H9 (cell line): ENCODE results near the gene VPS45. TPM values are rescaled to one million over a fixed set of nuclear protein-coding genes. Genes with fewer than 3 reads are reported as not detected.

Experiments
- DNase-seq: peaks from one replicate; pipeline ENCODE4 v3.0.0-alpha.2; 2017
- H2AFZ ChIP-seq: one replicate; pipeline ENCODE4 v1.6.1; 2013; ENCODE audit warnings: mild to moderate bottlenecking, low read length, control low read depth, moderate library complexity
- H2AK5ac ChIP-seq: 2 replicates; pipeline ENCODE4 v1.6.1; 2013; ENCODE audit warnings: low read length, control low read depth, mixed read lengths; ENCODE audit not compliant: insufficient read length
- H2BK120ac ChIP-seq: one replicate; pipeline ENCODE4 v1.6.1; 2013; ENCODE audit warnings: low read depth, mild to moderate bottlenecking, low read length, control low read depth, inconsistent platforms; ENCODE audit not compliant: poor library complexity, severe bottlenecking
- H2BK12ac ChIP-seq: 2 replicates; pipeline ENCODE4 v1.6.1; 2013; ENCODE audit warnings: low read length, control low read depth, mixed read lengths, low read depth; ENCODE audit not compliant: insufficient read length
- H2BK15ac ChIP-seq: 2 replicates; pipeline ENCODE4 v1.6.1; 2013; ENCODE audit warnings: low read depth, low read length, control low read depth
- H2BK20ac ChIP-seq: one replicate; pipeline ENCODE4 v1.6.1; 2013; ENCODE audit warnings: low read depth, mild to moderate bottlenecking, low read length, control low read depth, inconsistent platforms; ENCODE audit not compliant: poor library complexity, severe bottlenecking
- H2BK5ac ChIP-seq: 2 replicates; pipeline ENCODE4 v1.6.1; 2013; ENCODE audit warnings: low read length, control low read depth, mixed read lengths; ENCODE audit not compliant: insufficient read length
- H3K14ac ChIP-seq: 2 replicates; pipeline ENCODE4 v1.6.1; 2013; ENCODE audit warnings: low read length, control low read depth; ENCODE audit not compliant: insufficient read depth
- H3K18ac ChIP-seq: 2 replicates; pipeline ENCODE4 v1.6.1; 2013; ENCODE audit warnings: low read depth, mild to moderate bottlenecking, mixed read lengths, low read length, control low read depth; ENCODE audit not compliant: insufficient read length
- H3K23ac ChIP-seq: 2 replicates; pipeline ENCODE4 v1.6.1; 2013; ENCODE audit warnings: low read length, control low read depth, mixed read lengths, low read depth; ENCODE audit not compliant: insufficient read length
- H3K23me2 ChIP-seq: 2 replicates; pipeline ENCODE4 v1.6.1; 2013; ENCODE audit warnings: low read depth, mild to moderate bottlenecking, mixed read lengths, low read length, control low read depth; ENCODE audit not compliant: insufficient read length, poor library complexity, severe bottlenecking
- H3K27ac ChIP-seq: 2 replicates; pipeline ENCODE4 v1.5.1; 2013; ENCODE audit warnings: low read length, control low read depth, mixed read lengths, low read depth; ENCODE audit not compliant: insufficient read length
- H3K27me3 ChIP-seq: 2 replicates; pipeline ENCODE4 v1.6.1; 2013; ENCODE audit warnings: low read length, control low read depth, inconsistent platforms; ENCODE audit not compliant: insufficient read depth
- H3K4ac ChIP-seq: 2 replicates; pipeline ENCODE4 v1.6.1; 2013; ENCODE audit warnings: low read depth, mild to moderate bottlenecking, control low read depth, inconsistent platforms, low read length, moderate library complexity
- H3K4me1 ChIP-seq: 2 replicates; pipeline ENCODE4 v1.6.1; 2013; ENCODE audit warnings: low read length, control low read depth, inconsistent platforms; ENCODE audit not compliant: insufficient read depth
- H3K4me2 ChIP-seq: 2 replicates; pipeline ENCODE4 v1.6.1; 2013; ENCODE audit warnings: low read length, control low read depth, mixed read lengths; ENCODE audit not compliant: insufficient read length, insufficient read depth
- H3K56ac ChIP-seq: 2 replicates; pipeline ENCODE4 v1.6.1; 2013; ENCODE audit warnings: low read depth, mild to moderate bottlenecking, mixed read lengths, low read length, control low read depth; ENCODE audit not compliant: insufficient read length
- H3K79me1 ChIP-seq: 2 replicates; pipeline ENCODE4 v1.6.1; 2013; ENCODE audit warnings: low read depth, mild to moderate bottlenecking, moderate library complexity, low read length, control low read depth, inconsistent platforms; ENCODE audit not compliant: insufficient read depth, poor library complexity, severe bottlenecking
- H3K79me2 ChIP-seq: 2 replicates; pipeline ENCODE4 v1.6.1; 2013; ENCODE audit warnings: low read length, control low read depth, inconsistent platforms; ENCODE audit not compliant: insufficient read depth
- H3K9ac ChIP-seq: 2 replicates; pipeline ENCODE4 v1.6.1; 2013; ENCODE audit warnings: low read length, control low read depth, mixed read lengths; ENCODE audit not compliant: insufficient read length; ENCODE audit errors: extremely low read depth
- H3K9me3 ChIP-seq: one replicate; pipeline ENCODE4 v1.6.1; 2013; ENCODE audit warnings: low read depth, low read length, inconsistent platforms; ENCODE audit not compliant: control insufficient read depth
- H3T11ph ChIP-seq: one replicate; pipeline ENCODE4 v1.6.1; 2013; ENCODE audit warnings: mild to moderate bottlenecking, low read length, control low read depth, inconsistent platforms
- H4K20me1 ChIP-seq: one replicate; pipeline ENCODE4 v1.6.1; 2013; ENCODE audit not compliant: control insufficient read depth, insufficient read length, insufficient read depth
- H4K5ac ChIP-seq: 2 replicates; pipeline ENCODE4 v1.6.1; 2013; ENCODE audit warnings: low read depth, mild to moderate bottlenecking, mixed read lengths, low read length, control low read depth; ENCODE audit not compliant: insufficient read length
- H4K8ac ChIP-seq: replicated peaks from 2 replicates; pipeline ENCODE4 v1.6.1; 2013; ENCODE audit warnings: low read length, control low read depth, mixed read lengths, low read depth; ENCODE audit not compliant: insufficient read length
- H4K91ac ChIP-seq: 2 replicates; pipeline ENCODE4 v1.6.1; 2013; ENCODE audit warnings: low read depth, mild to moderate bottlenecking, moderate library complexity, mixed read lengths, low read length, control low read depth; ENCODE audit not compliant: insufficient read length
- H3K27ac Mint-ChIP-seq, 3 experiments: 2 replicates in 2 of 3; 3 replicates in 1 of 3; pipeline ENCODE4 v1.8.0; 2020 to 2021; ENCODE audit warnings: mixed read lengths in 3 of 3, mild to moderate bottlenecking in 1 of 3, moderate library complexity in 1 of 3
- H3K27me3 Mint-ChIP-seq: 2 replicates; pipeline ENCODE4 v1.8.0; 2021; ENCODE audit warnings: low read depth, mild to moderate bottlenecking, moderate library complexity, mixed read lengths
- H3K36me3 Mint-ChIP-seq, 3 experiments: 2 replicates in 2 of 3; 3 replicates in 1 of 3; pipeline ENCODE4 v1.8.0; 2020 to 2021; ENCODE audit warnings: low read depth in 3 of 3, mixed read lengths in 3 of 3; ENCODE audit not compliant: insufficient read depth in 1 of 3
- H3K4me1 Mint-ChIP-seq, 2 experiments: 2 replicates each; pipeline ENCODE4 v1.8.0; 2020; ENCODE audit warnings: mixed read lengths in 2 of 2
- H3K4me3 Mint-ChIP-seq, 2 experiments: 2 replicates in 1 of 2; 3 replicates in 1 of 2; pipeline ENCODE4 v1.8.0; 2020 to 2021; ENCODE audit warnings: mild to moderate bottlenecking in 2 of 2, mixed read lengths in 2 of 2, moderate library complexity in 1 of 2
- H3K9me3 Mint-ChIP-seq, 2 experiments: 2 replicates in 1 of 2; 3 replicates in 1 of 2; pipeline ENCODE4 v1.8.0; 2020; ENCODE audit warnings: mild to moderate bottlenecking in 2 of 2, mixed read lengths in 2 of 2, moderate library complexity in 1 of 2
- CTCF ChIP-seq: fragments of 200-600 bp; sonication (generic); conservative IDR thresholded peaks from 3 replicates; pipeline ENCODE4 v1.8.0; 2021; ENCODE audit warnings: antibody characterized with exemption, mild to moderate bottlenecking
- WGBS: extraction: QIAGEN DNeasy Blood & Tissue Kit; methylation state at CpG from one replicate; pipeline ENCODE4 v1.1.7; 2013; ENCODE audit warnings: missing lambda C conversion rate, low lambda C conversion rate, mixed read lengths; ENCODE audit not compliant: insufficient read length; ENCODE audit errors: extremely low coverage; 5-methylcytosine and 5-hydroxymethylcytosine counted together
- long read RNA-seq: library from polyadenylated mRNA; unstranded; transcript quantifications from one replicate; pipeline ENCODE4 v2.0.0, GENCODE V29; 2020
- total RNA-seq: library from RNA; stranded (reverse); gene quantifications from 2 replicates; pipeline ENCODE4 v1.2.1, GENCODE V29; 2021

The VPS45 gene
- 31.8 and 31.9 TPM in 2 replicates for total RNA-seq
- long read RNA-seq, transcript VPS45-202 (15 exons, 2,790 nt), result major isoform, 103 of 140 reads
- long read RNA-seq, partial matches to known transcripts, result 11 of 140 reads
- long read RNA-seq, other reads (novel, unspliced or antisense), result 24 of 140 reads

GRCh38 chr1:150067184-150068108 is at the start of gene VPS45:
VPS45 (plus strand) TSS chr1:150067776; CDS start chr1:150067858, 82 bp downstream.
- Histone ChIP-seq H2AFZ (peak within 1 kb of the TSS; percentile 79), H2BK120ac (no peak within 1 kb of the TSS), H3K27me3 (no peaks in the 10 kb centered on the region), H4K91ac (no peak within 1 kb of the TSS), H4K20me1 (no peaks in the 10 kb centered on the region), H3K4me1 (no peaks in the 10 kb centered on the region), H3K79me2 (no peaks in the 10 kb centered on the region), H2BK12ac (peak within 1 kb of the TSS; percentile 41), H2BK15ac (no peak within 1 kb of the TSS), H3K4ac (no peak within 1 kb of the TSS; the same call in 1 of the 2 replicates), H3K56ac (no peak within 1 kb of the TSS), H2BK5ac (peak within 1 kb of the TSS; percentile 74), H3K14ac (peak within 1 kb of the TSS; percentile 93), H3K9me3 (no peaks in the 10 kb centered on the region), H4K5ac (peak within 1 kb of the TSS; percentile 83), H3K79me1 (no peaks in the 10 kb centered on the region), H2BK20ac (no peak within 1 kb of the TSS), H3K23ac (no peak within 1 kb of the TSS), H3K18ac (peak within 1 kb of the TSS; percentile 84), H3K4me2 (peak within 1 kb of the TSS; percentile 87), H2AK5ac (no peak within 1 kb of the TSS), H3T11ph (no peak within 1 kb of the TSS), H3K23me2 (peaks cover 4% of the 10 kb centered on the region), H4K8ac (no peak within 1 kb of the TSS), H3K9ac (peak within 1 kb of the TSS; percentile 94), H3K27ac (peak within 1 kb of the TSS; percentile 15)
- DNase-seq, result peak; percentile 93
- H3K36me3 Mint-ChIP-seq, result peaks cover 3 to 22% (median 22%) of the 10 kb centered on the region in 3 experiments; a peak in 6 of 7 replicates
- no peaks in the 10 kb centered on the region for H3K9me3 Mint-ChIP-seq
- WGBS, result no CpG with 5 or more reads among the region's 46 CpGs
- H3K27ac Mint-ChIP-seq, result peak within 1 kb of the TSS; percentile 98 to 99 (median 99)
- no peak for TF ChIP-seq CTCF
- peaks cover 19 to 20% of the 10 kb centered on the region in 2 experiments for H3K4me1 Mint-ChIP-seq
- H3K27me3 Mint-ChIP-seq, result no peaks in the 10 kb centered on the region
- H3K4me3 Mint-ChIP-seq, result peak within 1 kb of the TSS; percentile 94 to 96
